Keratinocyte (primary cell): ENCODE data around the gene MFSD1. TPM values are rescaled to one million over a fixed set of nuclear protein-coding genes. Genes with fewer than 3 reads are reported as not detected.

Experiments
- DNase-seq: peaks from one replicate; pipeline ENCODE4 v3.0.0-alpha.2; 2011; ENCODE audit warnings: low read depth, missing footprints, low spot score
- FAIRE-seq: peaks from 2 replicates; lab custom pipeline; 2011; peaks lifted over from hg19 to GRCh38; lab: Jason Lieb, UNC
- H2AFZ ChIP-seq: 2 replicates; pipeline ENCODE4 v1.6.0; 2012; ENCODE audit warnings: low read length, control low read depth, inconsistent platforms; ENCODE audit not compliant: control insufficient read depth
- H3K27ac ChIP-seq: 2 replicates; pipeline ENCODE4 v1.5.1; 2011; ENCODE audit warnings: low read length; ENCODE audit not compliant: control insufficient read depth, insufficient read depth
- H3K27me3 ChIP-seq: 3 replicates; pipeline ENCODE4 v1.6.0; 2011; ENCODE audit warnings: low read length; ENCODE audit not compliant: control insufficient read depth, insufficient read depth; ENCODE audit errors: extremely low read depth
- H3K36me3 ChIP-seq, 2 experiments: 2 replicates in 1 of 2; 3 replicates in 1 of 2; pipeline ENCODE4 v1.5.1; 2011; ENCODE audit warnings: low read length in 2 of 2, mild to moderate bottlenecking in 1 of 2; ENCODE audit not compliant: control insufficient read depth in 2 of 2, insufficient read depth in 2 of 2; ENCODE audit errors: extremely low read depth in 1 of 2
- H3K4me1 ChIP-seq: 3 replicates; pipeline ENCODE4 v1.5.1; 2011; ENCODE audit warnings: low read length; ENCODE audit not compliant: control insufficient read depth, insufficient read depth; ENCODE audit errors: extremely low read depth
- H3K4me2 ChIP-seq: 3 replicates; pipeline ENCODE4 v1.6.0; 2011; ENCODE audit warnings: low read depth, low read length; ENCODE audit not compliant: control insufficient read depth, insufficient read depth; ENCODE audit errors: extremely low read depth
- H3K4me3 ChIP-seq, 3 experiments: fragments of 200-600 bp in 1 of 3; sonication (generic) in 1 of 3; 2 replicates in 2 of 3; 3 replicates in 1 of 3; pipeline ENCODE4 v1.5.1; 2011 to 2016; ENCODE audit warnings: low read length in 3 of 3, mild to moderate bottlenecking in 3 of 3, control low read depth in 2 of 3, inconsistent platforms in 1 of 3, low read depth in 1 of 3, mixed read lengths in 1 of 3, mixed run types in 1 of 3, moderate library complexity in 1 of 3; ENCODE audit not compliant: control insufficient read depth in 2 of 3, insufficient read depth in 2 of 3; ENCODE audit errors: extremely low read depth in 1 of 3
- H3K79me2 ChIP-seq: 2 replicates; pipeline ENCODE4 v1.6.0; 2012; ENCODE audit warnings: low read length; ENCODE audit not compliant: control insufficient read depth, insufficient read depth
- H3K9ac ChIP-seq: 3 replicates; pipeline ENCODE4 v1.6.0; 2011; ENCODE audit warnings: low read length; ENCODE audit not compliant: control insufficient read depth, insufficient read depth; ENCODE audit errors: extremely low read depth
- H3K9me1 ChIP-seq: 3 replicates; pipeline ENCODE4 v1.6.0; 2011; ENCODE audit warnings: low read length; ENCODE audit not compliant: control insufficient read depth, insufficient read depth; ENCODE audit errors: extremely low read depth
- H3K9me3 ChIP-seq: 2 replicates; pipeline ENCODE4 v1.5.1; 2012; ENCODE audit warnings: low read depth, low read length; ENCODE audit not compliant: control insufficient read depth
- H4K20me1 ChIP-seq: 3 replicates; pipeline ENCODE4 v1.6.0; 2011; ENCODE audit warnings: low read length; ENCODE audit not compliant: control insufficient read depth, insufficient read depth; ENCODE audit errors: extremely low read depth
- CTCF ChIP-seq, 3 experiments: IDR thresholded peaks in 1 of 3; conservative IDR thresholded peaks in 1 of 3; optimal IDR thresholded peaks in 1 of 3; 2 replicates in 2 of 3; 3 replicates in 1 of 3; pipeline versions ENCODE3 to v1.5.1; 2011; ENCODE audit warnings: low read length in 3 of 3, mild to moderate bottlenecking in 3 of 3, moderate library complexity in 2 of 3, control low read depth in 1 of 3, inconsistent platforms in 1 of 3; ENCODE audit not compliant: insufficient read depth in 2 of 3; ENCODE audit errors: extremely low read depth in 1 of 3
- EZH2 ChIP-seq: IDR thresholded peaks from one replicate; pipeline ENCODE4 v1.6.1; 2012; ENCODE audit warnings: inconsistent platforms, mild to moderate bottlenecking, low read length, moderate library complexity
- dilution Hi-C: fragments of 300-500 bp; cut with MboI; formaldehyde crosslinking; loops from one replicate; pipeline ENCODE4 v1.7.0; 2020; ENCODE audit warnings: low sequenced_read_pairs; ENCODE audit not compliant: extremely low pct_ligation_motif_present
- polyA plus RNA-seq, 5 experiments: library from polyadenylated mRNA; depleted of rRNA in 3 of 5; stranded (reverse) in 3 of 5; stranded (forward) in 1 of 5; unstranded in 1 of 5; fragments of >200 nt; gene quantifications; 1 replicate in 1 of 5; 2 replicates in 3 of 5; 3 replicates in 1 of 5; pipeline versions ENCODE4 v1.2.1 to v1.2.3, GENCODE V29; 2011 to 2012; ENCODE audit warnings: missing spikeins in 2 of 5, low read depth in 1 of 5, low replicate concordance in 1 of 5

The MFSD1 gene
- polyA plus RNA-seq, 1 donor (not counting 4 experiments of a cell fraction or from before 2014, with no cell fraction given) = 49.8 TPM

GRCh38 chr3:158773845-158774830, 27.7 kb upstream of the MFSD1 start:
- Histone ChIP-seq H3K4me2 (no peak overlapping the region), H3K27me3 (no peaks in the 10 kb centered on the region), H3K4me3 (no peak overlapping the region), H3K9me3 (no peaks in the 10 kb centered on the region), H3K27ac (no peak overlapping the region), H3K9ac (no peak overlapping the region), H3K36me3 (no peaks in the 10 kb centered on the region), H2AFZ (no peak overlapping the region), H4K20me1 (no peaks in the 10 kb centered on the region), H3K4me1 (peaks cover 4% of the 10 kb centered on the region), H3K79me2 (no peaks in the 10 kb centered on the region), H3K9me1 (no peaks in the 10 kb centered on the region)
- no peak for TF ChIP-seq EZH2
- TF ChIP-seq CTCF (optimal IDR thresholded peaks at IDR 0.05 in 1 of 3, IDR thresholded peaks at IDR 0.05 in 1 of 3, conservative IDR thresholded peaks at IDR 0.05 in 1 of 3; ENCODE audit: extremely low read depth in 1 of 3, insufficient read depth in 2 of 3, low read length in 3 of 3) = peak in 1 of 3 experiments; percentile 4
- dilution Hi-C loops = no loop called here
- no peak for DNase-seq
- no peak for FAIRE-seq

GRCh38 chr3:158774965-158775364, 26.9 kb upstream of the MFSD1 start:
- no peak overlapping the region for H3K9ac ChIP-seq
- no peak for TF ChIP-seq EZH2
- no peak for TF ChIP-seq CTCF (optimal IDR thresholded peaks at IDR 0.05 in 1 of 3, IDR thresholded peaks at IDR 0.05 in 1 of 3, conservative IDR thresholded peaks at IDR 0.05 in 1 of 3; ENCODE audit: extremely low read depth in 1 of 3, insufficient read depth in 2 of 3, low read length in 3 of 3)
- FAIRE-seq (no peak), DNase-seq (no peak)
- H2AFZ ChIP-seq = no peak overlapping the region
- H3K27ac ChIP-seq = no peak overlapping the region
- H3K4me3 ChIP-seq = no peak overlapping the region
- no peaks in the 10 kb centered on the region for H4K20me1 ChIP-seq
- dilution Hi-C loops = no loop called here
- no peaks in the 10 kb centered on the region for H3K9me3 ChIP-seq
- no peaks in the 10 kb centered on the region for H3K79me2 ChIP-seq
- no peaks in the 10 kb centered on the region for H3K36me3 ChIP-seq
- no peaks in the 10 kb centered on the region for H3K27me3 ChIP-seq
- peaks cover 4% of the 10 kb centered on the region for H3K4me1 ChIP-seq
- no peak overlapping the region for H3K4me2 ChIP-seq
- no peaks in the 10 kb centered on the region for H3K9me1 ChIP-seq
